PFSK-1 (cell line): ENCODE results near the gene LAMA3.

ENCODE experiments used
- FOXP2 ChIP-seq: optimal IDR thresholded peaks from 2 replicates; pipeline ENCODE3; 2011; ENCODE audit warnings: borderline replicate concordance, control low read depth, inconsistent platforms; ENCODE audit not compliant: insufficient read depth; ENCODE audit errors: extremely low read length, extremely low read depth
- POLR2AphosphoS5 ChIP-seq: IDR thresholded peaks from 2 replicates; pipeline ENCODE4 v1.6.1; 2012; ENCODE audit warnings: low read depth, mild to moderate bottlenecking, control low read depth, low read length, moderate library complexity
- SIN3A ChIP-seq: IDR thresholded peaks from 2 replicates; pipeline ENCODE4 v1.6.1; 2012; ENCODE audit warnings: mild to moderate bottlenecking, low read length, moderate library complexity, borderline replicate concordance; ENCODE audit not compliant: insufficient read depth
- TAF1 ChIP-seq: IDR thresholded peaks from 2 replicates; pipeline ENCODE4 v1.6.1; 2012; ENCODE audit warnings: low read length, control low read depth, borderline replicate concordance; ENCODE audit not compliant: insufficient read depth
- TF ChIP-seq, protein P1 (sequence below), 2 experiments: IDR thresholded peaks; 2 replicates each; pipeline versions ENCODE4 v1.6.1 to v1.8.0; 2011 to 2012; ENCODE audit warnings: low read depth in 2 of 2, low read length in 2 of 2, control low read depth in 1 of 2, inconsistent platforms in 1 of 2, mild to moderate bottlenecking in 1 of 2, moderate library complexity in 1 of 2; ENCODE audit not compliant: insufficient read depth in 1 of 2

LAMA3 gene

GRCh38 chr18:24003903-24004640 is 314.8 kb downstream of the LAMA3 start:
- TF ChIP-seq TAF1 (no peak), SIN3A (no peak), FOXP2 (no peak), POLR2AphosphoS5 (no peak)
- TF ChIP-seq, protein P1, sequence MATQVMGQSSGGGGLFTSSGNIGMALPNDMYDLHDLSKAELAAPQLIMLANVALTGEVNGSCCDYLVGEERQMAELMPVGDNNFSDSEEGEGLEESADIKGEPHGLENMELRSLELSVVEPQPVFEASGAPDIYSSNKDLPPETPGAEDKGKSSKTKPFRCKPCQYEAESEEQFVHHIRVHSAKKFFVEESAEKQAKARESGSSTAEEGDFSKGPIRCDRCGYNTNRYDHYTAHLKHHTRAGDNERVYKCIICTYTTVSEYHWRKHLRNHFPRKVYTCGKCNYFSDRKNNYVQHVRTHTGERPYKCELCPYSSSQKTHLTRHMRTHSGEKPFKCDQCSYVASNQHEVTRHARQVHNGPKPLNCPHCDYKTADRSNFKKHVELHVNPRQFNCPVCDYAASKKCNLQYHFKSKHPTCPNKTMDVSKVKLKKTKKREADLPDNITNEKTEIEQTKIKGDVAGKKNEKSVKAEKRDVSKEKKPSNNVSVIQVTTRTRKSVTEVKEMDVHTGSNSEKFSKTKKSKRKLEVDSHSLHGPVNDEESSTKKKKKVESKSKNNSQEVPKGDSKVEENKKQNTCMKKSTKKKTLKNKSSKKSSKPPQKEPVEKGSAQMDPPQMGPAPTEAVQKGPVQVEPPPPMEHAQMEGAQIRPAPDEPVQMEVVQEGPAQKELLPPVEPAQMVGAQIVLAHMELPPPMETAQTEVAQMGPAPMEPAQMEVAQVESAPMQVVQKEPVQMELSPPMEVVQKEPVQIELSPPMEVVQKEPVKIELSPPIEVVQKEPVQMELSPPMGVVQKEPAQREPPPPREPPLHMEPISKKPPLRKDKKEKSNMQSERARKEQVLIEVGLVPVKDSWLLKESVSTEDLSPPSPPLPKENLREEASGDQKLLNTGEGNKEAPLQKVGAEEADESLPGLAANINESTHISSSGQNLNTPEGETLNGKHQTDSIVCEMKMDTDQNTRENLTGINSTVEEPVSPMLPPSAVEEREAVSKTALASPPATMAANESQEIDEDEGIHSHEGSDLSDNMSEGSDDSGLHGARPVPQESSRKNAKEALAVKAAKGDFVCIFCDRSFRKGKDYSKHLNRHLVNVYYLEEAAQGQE (IDR thresholded peaks at IDR 0.05; ENCODE audit: insufficient read depth in 1 of 2, low read depth in 2 of 2, low read length in 2 of 2) = no peak
